Ishikawa (cell line): ENCODE measurements around the gene NTRK1.

Experiments
- CEBPB ChIP-seq: IDR thresholded peaks from 2 replicates; pipeline ENCODE4 v1.6.1; 2012
- CREB1 ChIP-seq: IDR thresholded peaks from 2 replicates; pipeline ENCODE4 v1.6.1; 2012; ENCODE audit warnings: low read depth
- EGR1 ChIP-seq: IDR thresholded peaks from 2 replicates; pipeline ENCODE4 v1.6.1; 2012
- EP300 ChIP-seq: IDR thresholded peaks from 2 replicates; pipeline ENCODE4 v1.6.1; 2012; ENCODE audit warnings: borderline replicate concordance
- FOXM1 ChIP-seq: IDR thresholded peaks from 2 replicates; pipeline ENCODE4 v1.6.1; 2012; ENCODE audit warnings: low read depth, borderline replicate concordance
- MAX ChIP-seq: IDR thresholded peaks from 2 replicates; pipeline ENCODE4 v1.6.1; 2012
- NFIC ChIP-seq: IDR thresholded peaks from 2 replicates; pipeline ENCODE4 v1.6.1; 2012
- RAD21 ChIP-seq: IDR thresholded peaks from 2 replicates; pipeline ENCODE4 v1.6.1; 2012; ENCODE audit warnings: low read depth
- REST ChIP-seq: IDR thresholded peaks from 2 replicates; pipeline ENCODE4 v1.6.1; 2012; ENCODE audit warnings: low read depth, mild to moderate bottlenecking
- TAF1 ChIP-seq: IDR thresholded peaks from 2 replicates; pipeline ENCODE4 v1.6.1; 2012; ENCODE audit warnings: low read depth, mild to moderate bottlenecking
- TCF12 ChIP-seq: IDR thresholded peaks from 2 replicates; pipeline ENCODE4 v1.6.1; 2012; ENCODE audit warnings: low read depth
- TEAD4 ChIP-seq: IDR thresholded peaks from 2 replicates; pipeline ENCODE4 v1.6.1; 2012
- USF1 ChIP-seq: IDR thresholded peaks from 2 replicates; pipeline ENCODE4 v1.6.1; 2012
- YY1 ChIP-seq: IDR thresholded peaks from 2 replicates; pipeline ENCODE4 v1.6.1; 2012; ENCODE audit warnings: low read depth
- ZBTB7A ChIP-seq: IDR thresholded peaks from 2 replicates; pipeline ENCODE4 v1.6.1; 2012; ENCODE audit warnings: low read depth

The NTRK1 gene

GRCh38 chr1:156903328-156904091 is 42.8 kb downstream of the NTRK1 start:
- TF ChIP-seq TAF1 = no peak
- TF ChIP-seq RAD21 = no peak
- no peak for TF ChIP-seq NFIC
- TF ChIP-seq REST = no peak
- TF ChIP-seq TEAD4 = no peak
- no peak for TF ChIP-seq CEBPB
- TF ChIP-seq CREB1 = no peak
- TF ChIP-seq FOXM1 = no peak
- no peak for TF ChIP-seq ZBTB7A
- TF ChIP-seq YY1 = no peak

GRCh38 chr1:156904187-156904959 is 43.7 kb downstream of the NTRK1 start:
- no peak for TF ChIP-seq TEAD4
- no peak for TF ChIP-seq ZBTB7A
- TF ChIP-seq MAX = no peak
- TF ChIP-seq TAF1 = no peak
- TF ChIP-seq USF1 = no peak
- TF ChIP-seq NFIC = no peak
- no peak for TF ChIP-seq YY1
- TF ChIP-seq FOXM1 = no peak
- no peak for TF ChIP-seq EP300

- TF ChIP-seq CEBPB (no peak), NFIC (no peak), MAX (no peak), FOXM1 (no peak), REST (no peak), CREB1 (no peak), TCF12 (no peak), EP300 (no peak)
Observed at GRCh38 chr1:156905176-156905575, 44.5 kb downstream of the NTRK1 start.

GRCh38 chr1:156905651-156906050 is 45.0 kb downstream of the NTRK1 start:
- TF ChIP-seq TAF1 = no peak
- TF ChIP-seq REST = no peak
- TF ChIP-seq TCF12 = no peak

GRCh38 chr1:156906206-156906906 is 45.7 kb downstream of the NTRK1 start:
- no peak for TF ChIP-seq EGR1
- TF ChIP-seq TAF1 = no peak
